Endothelial cell of umbilical vein (primary cell): ENCODE data around the gene PAPPA2. TPM values are rescaled to one million over a fixed set of nuclear protein-coding genes. Genes with fewer than 3 reads are reported as not detected.

ENCODE experiments used
- BruUV-seq: library from RNA; stranded (reverse); fragments of 400-500 nt; replicated peaks from 2 replicates; lab custom pipeline; 2021; lab: Mats Ljungman, UMichigan
- CTCF ChIA-PET: fragments of 300-600, 350-600 bp; sonication (Branson Sonifier 250); formaldehyde crosslinking; loops from one replicate; lab custom pipeline; 2021; ENCODE audit warnings: antibody characterized with exemption, inconsistent platforms; lab: Charles Lee
- POLR2A ChIA-PET: fragments of 300-600, 350-600 bp; sonication (Branson Sonifier 250); formaldehyde crosslinking; loops from one replicate; lab custom pipeline; 2021; ENCODE audit warnings: antibody characterized with exemption, inconsistent platforms; lab: Charles Lee
- DNase-seq: peaks from one replicate; pipeline ENCODE4 v3.0.0-alpha.2; 2011; ENCODE audit warnings: low read depth, low spot score
- FAIRE-seq: peaks from 2 replicates; lab custom pipeline; 2011; peaks lifted over from hg19 to GRCh38; lab: Jason Lieb, UNC
- H2AFZ ChIP-seq: 2 replicates; pipeline ENCODE4 v1.6.0; 2012; ENCODE audit warnings: low read depth, low read length, control low read depth, inconsistent platforms
- H3K27ac ChIP-seq: 2 replicates; pipeline ENCODE4 v1.5.1; 2011; ENCODE audit warnings: low read depth, mild to moderate bottlenecking, control low read depth, low read length, moderate library complexity; ENCODE audit not compliant: insufficient read depth
- H3K27me3 ChIP-seq, 2 experiments: 2 replicates each; pipeline versions ENCODE4 v1.6.0 to v1.6.1; 2011; ENCODE audit warnings: low read length in 2 of 2, mixed read lengths in 1 of 2; ENCODE audit not compliant: control insufficient read depth in 2 of 2, insufficient read depth in 2 of 2
- H3K36me3 ChIP-seq, 2 experiments: 2 replicates in 1 of 2; 3 replicates in 1 of 2; pipeline ENCODE4 v1.5.1; 2011; ENCODE audit warnings: low read length in 2 of 2, mild to moderate bottlenecking in 1 of 2, moderate library complexity in 1 of 2; ENCODE audit not compliant: control insufficient read depth in 2 of 2, insufficient read depth in 2 of 2; ENCODE audit errors: extremely low read depth in 1 of 2
- H3K4me1 ChIP-seq: 3 replicates; pipeline ENCODE4 v1.5.1; 2011; ENCODE audit warnings: mild to moderate bottlenecking, low read length; ENCODE audit not compliant: control insufficient read depth, insufficient read depth; ENCODE audit errors: extremely low read depth
- H3K4me2 ChIP-seq: 2 replicates; pipeline ENCODE4 v1.6.1; 2011; ENCODE audit warnings: low read length, control low read depth, mixed read lengths; ENCODE audit not compliant: insufficient read depth
- H3K4me3 ChIP-seq, 3 experiments: fragments of 200-600 bp in 1 of 3; sonication (generic), shearing (Covaris generic) in 1 of 3; replicated peaks in 1 of 3; 2 replicates each; pipeline ENCODE4 v1.5.1; 2011 to 2016; ENCODE audit warnings: control low read depth in 3 of 3, low read length in 3 of 3, mild to moderate bottlenecking in 2 of 3, inconsistent platforms in 1 of 3, low read depth in 1 of 3, moderate library complexity in 1 of 3; ENCODE audit not compliant: insufficient read depth in 1 of 3
- H3K79me2 ChIP-seq: 2 replicates; pipeline ENCODE4 v1.6.0; 2012; ENCODE audit warnings: low read length, inconsistent platforms; ENCODE audit not compliant: control insufficient read depth, insufficient read depth
- H3K9ac ChIP-seq: replicated peaks from 2 replicates; pipeline ENCODE3; 2011; ENCODE audit warnings: low read length, control low read depth; ENCODE audit not compliant: insufficient read depth; ENCODE audit errors: extremely low read depth
- H3K9me1 ChIP-seq: replicated peaks from 3 replicates; pipeline ENCODE4 v1.6.0; 2011; ENCODE audit warnings: mild to moderate bottlenecking, low read length; ENCODE audit not compliant: control insufficient read depth, insufficient read depth; ENCODE audit errors: extremely low read depth
- H3K9me3 ChIP-seq: replicated peaks from 2 replicates; pipeline ENCODE4 v1.5.1; 2012; ENCODE audit warnings: low read length, inconsistent platforms; ENCODE audit not compliant: control insufficient read depth, insufficient read depth
- H4K20me1 ChIP-seq: replicated peaks from 2 replicates; pipeline ENCODE3; 2011; ENCODE audit warnings: mild to moderate bottlenecking, low read length; ENCODE audit not compliant: control insufficient read depth, insufficient read depth; ENCODE audit errors: extremely low read depth
- EZH2 ChIP-seq: IDR thresholded peaks from 2 replicates; pipeline ENCODE4 v1.6.1; 2012; ENCODE audit warnings: borderline replicate concordance, low read depth, mild to moderate bottlenecking, moderate library complexity, low read length, inconsistent platforms; ENCODE audit not compliant: severe bottlenecking
- FOS ChIP-seq: IDR thresholded peaks from 2 replicates; pipeline ENCODE4 v1.6.1; 2011; ENCODE audit warnings: mild to moderate bottlenecking, low read length, moderate library complexity, borderline replicate concordance; ENCODE audit not compliant: insufficient read depth
- GATA2 ChIP-seq: IDR thresholded peaks from 2 replicates; pipeline ENCODE4 v1.7.0; 2011; ENCODE audit warnings: low read depth, mild to moderate bottlenecking, moderate library complexity, mixed read lengths, low read length; ENCODE audit not compliant: insufficient read length, insufficient read depth
- JUN ChIP-seq: IDR thresholded peaks from 2 replicates; pipeline ENCODE4 v1.6.1; 2011; ENCODE audit warnings: borderline replicate concordance, low read depth; ENCODE audit not compliant: insufficient read length, insufficient read depth
- MYC ChIP-seq: IDR thresholded peaks from one replicate; pipeline ENCODE4 v1.6.1; 2011; ENCODE audit warnings: mild to moderate bottlenecking, low read depth, low read length
- POLR2A ChIP-seq: IDR thresholded peaks from 2 replicates; pipeline ENCODE4 v1.6.1; 2012; ENCODE audit warnings: low read depth, mild to moderate bottlenecking, control low read depth, low read length
- POLR2AphosphoS5 ChIP-seq: IDR thresholded peaks from 2 replicates; pipeline ENCODE4 v1.6.1; 2012; ENCODE audit warnings: low read depth, mild to moderate bottlenecking, control low read depth, low read length, moderate library complexity; ENCODE audit not compliant: insufficient read depth
- dilution Hi-C: fragments of 300-500 bp; cut with MboI; formaldehyde crosslinking; loops from one replicate; pipeline ENCODE4 v1.15.0; 2019; ENCODE audit warnings: low sequenced_read_pairs; ENCODE audit not compliant: extremely low pct_ligation_motif_present
- intact Hi-C: fragments of 100-400 bp; cut with micrococcal nuclease; formaldehyde crosslinking; loops from one replicate; pipeline ENCODE4 v1.10.0; 2022
- polyA plus RNA-seq, 4 experiments: library from polyadenylated mRNA; depleted of rRNA in 3 of 4; stranded (reverse) in 3 of 4; unstranded in 1 of 4; fragments of >200 nt; gene quantifications; 2 replicates each; pipeline versions ENCODE4 v1.2.1 to v1.2.3, GENCODE V29; 2011 to 2012; ENCODE audit warnings: missing spikeins in 1 of 4
- total RNA-seq: library from RNA; stranded (reverse); gene quantifications from 2 replicates; pipeline ENCODE4 v1.2.3, GENCODE V29; 2021
- TF ChIP-seq, protein P1 (sequence below), 2 donors: IDR thresholded peaks; 1 replicate in 1 of 2; 2 replicates in 1 of 2; pipeline ENCODE4 v1.5.1; 2011; ENCODE audit warnings: low read length in 2 of 2, mild to moderate bottlenecking in 2 of 2, moderate library complexity in 2 of 2, control low read depth in 1 of 2, inconsistent platforms in 1 of 2, low read depth in 1 of 2; ENCODE audit not compliant: insufficient read depth in 1 of 2; ENCODE audit errors: extremely low read depth in 1 of 2
- TF ChIP-seq, protein P2 (sequence below): IDR thresholded peaks from 2 replicates; pipeline ENCODE4 v1.6.1; 2011; ENCODE audit not compliant: insufficient read depth, insufficient read length

The PAPPA2 gene
- total and polyA plus RNA-seq, 2 donors (not counting 3 experiments of a cell fraction or from before 2014, with no cell fraction given): not detected

DNA sequence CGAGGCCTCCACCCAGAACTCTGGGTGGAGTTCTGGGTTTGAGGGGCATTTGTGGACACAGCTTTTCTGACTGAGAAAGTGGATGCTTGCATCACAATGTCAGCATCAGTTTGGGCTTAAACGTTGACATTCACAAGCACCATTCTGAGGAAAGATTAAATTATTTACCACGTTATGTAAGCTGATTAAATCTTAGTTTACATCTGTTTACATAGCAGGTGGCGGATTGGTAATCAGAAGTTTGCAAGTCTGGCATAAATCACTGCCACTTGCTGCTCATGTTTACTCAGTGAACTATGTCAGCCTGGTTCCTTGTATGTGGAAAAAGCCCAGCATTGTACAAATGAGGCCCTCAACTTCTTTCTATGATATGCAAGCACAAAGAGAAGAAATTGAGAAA is 310.1 kb downstream of the PAPPA2 start:
- Histone ChIP-seq H3K9ac (no peak overlapping the region), H3K9me1 (no peaks in the 10 kb centered on the region), H3K79me2 (no peaks in the 10 kb centered on the region), H3K4me1 (no peaks in the 10 kb centered on the region), H3K27ac (no peak overlapping the region), H3K4me2 (no peak overlapping the region), H4K20me1 (no peaks in the 10 kb centered on the region), H3K4me3 (no peak overlapping the region), H3K36me3 (no peaks in the 10 kb centered on the region), H2AFZ (no peak overlapping the region), H3K27me3 (no peaks in the 10 kb centered on the region), H3K9me3 (peaks cover 8% of the 10 kb centered on the region)
- FAIRE-seq (no peak), DNase-seq (no peak)
- dilution Hi-C loops (no loop called here), intact Hi-C loops (no loop called here)
- no peak for TF ChIP-seq JUN
- TF ChIP-seq POLR2A: no peak
- no peak for TF ChIP-seq FOS
- TF ChIP-seq MYC: no peak
- TF ChIP-seq, protein P1, sequence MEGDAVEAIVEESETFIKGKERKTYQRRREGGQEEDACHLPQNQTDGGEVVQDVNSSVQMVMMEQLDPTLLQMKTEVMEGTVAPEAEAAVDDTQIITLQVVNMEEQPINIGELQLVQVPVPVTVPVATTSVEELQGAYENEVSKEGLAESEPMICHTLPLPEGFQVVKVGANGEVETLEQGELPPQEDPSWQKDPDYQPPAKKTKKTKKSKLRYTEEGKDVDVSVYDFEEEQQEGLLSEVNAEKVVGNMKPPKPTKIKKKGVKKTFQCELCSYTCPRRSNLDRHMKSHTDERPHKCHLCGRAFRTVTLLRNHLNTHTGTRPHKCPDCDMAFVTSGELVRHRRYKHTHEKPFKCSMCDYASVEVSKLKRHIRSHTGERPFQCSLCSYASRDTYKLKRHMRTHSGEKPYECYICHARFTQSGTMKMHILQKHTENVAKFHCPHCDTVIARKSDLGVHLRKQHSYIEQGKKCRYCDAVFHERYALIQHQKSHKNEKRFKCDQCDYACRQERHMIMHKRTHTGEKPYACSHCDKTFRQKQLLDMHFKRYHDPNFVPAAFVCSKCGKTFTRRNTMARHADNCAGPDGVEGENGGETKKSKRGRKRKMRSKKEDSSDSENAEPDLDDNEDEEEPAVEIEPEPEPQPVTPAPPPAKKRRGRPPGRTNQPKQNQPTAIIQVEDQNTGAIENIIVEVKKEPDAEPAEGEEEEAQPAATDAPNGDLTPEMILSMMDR (IDR thresholded peaks at IDR 0.05; ENCODE audit: extremely low read depth in 1 of 2, insufficient read depth in 1 of 2, low read depth in 1 of 2, low read length in 2 of 2): no peak
- no peak for TF ChIP-seq EZH2
- TF ChIP-seq, protein P2, sequence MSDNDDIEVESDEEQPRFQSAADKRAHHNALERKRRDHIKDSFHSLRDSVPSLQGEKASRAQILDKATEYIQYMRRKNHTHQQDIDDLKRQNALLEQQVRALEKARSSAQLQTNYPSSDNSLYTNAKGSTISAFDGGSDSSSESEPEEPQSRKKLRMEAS: no peak
- no peak for TF ChIP-seq POLR2AphosphoS5
- TF ChIP-seq GATA2: no peak
- ChIA-PET CTCF (no interaction called here), POLR2A (no interaction called here)
- BruUV-seq: no TSS peak
